GM19238 (cell line): Measurements from ENCODE around the gene NIPBL.
"Not testable (repeated sequence)": the region's sequence is repeated elsewhere in the genome, so short reads cannot be mapped to it uniquely, and the experiment has no call there.

Source experiments
- DNase-seq: peaks from one replicate; pipeline ENCODE4 v3.0.0; 2011; ENCODE audit warnings: low spot score; ENCODE audit not compliant: insufficient read length

NIPBL gene

GRCh38 chr5:37028910-37029309 is 152.3 kb downstream of the NIPBL start:
- no peak for DNase-seq

GRCh38 chr5:37029436-37029835 is 152.9 kb downstream of the NIPBL start:
- DNase-seq, result no peak

GRCh38 chr5:37034955-37035354 is 158.4 kb downstream of the NIPBL start:
- no peak for DNase-seq

- DNase-seq, result no peak
Observed at GRCh38 chr5:37037840-37038239, 161.3 kb downstream of the NIPBL start.

- DNase-seq, result no peak
Observed at GRCh38 chr5:37039824-37040223, 163.3 kb downstream of the NIPBL start.

GRCh38 chr5:37043693-37044092 is 167.1 kb downstream of the NIPBL start:
- DNase-seq, result no peak

GRCh38 chr5:37044120-37044519 is 167.6 kb downstream of the NIPBL start:
- no peak for DNase-seq

GRCh38 chr5:37045703-37046102 is 169.1 kb downstream of the NIPBL start:
- no peak for DNase-seq

GRCh38 chr5:37047947-37048346 is 171.4 kb downstream of the NIPBL start:
- DNase-seq, result no peak

- DNase-seq, result no peak
Observed at GRCh38 chr5:37054391-37054790, 177.8 kb downstream of the NIPBL start.

GRCh38 chr5:37055383-37055990 is 178.9 kb downstream of the NIPBL start:
- DNase-seq, result no peak

GRCh38 chr5:37056762-37057161 is 180.2 kb downstream of the NIPBL start:
- DNase-seq, result no peak

- no peak for DNase-seq
Observed at GRCh38 chr5:37060030-37060429, 183.5 kb downstream of the NIPBL start.

GRCh38 chr5:37063739-37064138 is 187.2 kb downstream of the NIPBL start:
- DNase-seq, result no peak

- DNase-seq, result no peak
Observed at GRCh38 chr5:37064442-37064841, 187.9 kb downstream of the NIPBL start.

- DNase-seq, result no peak
Observed at GRCh38 chr5:37071487-37071886, 194.9 kb downstream of the NIPBL start.

GRCh38 chr5:37071901-37072581 is 195.5 kb downstream of the NIPBL start:
- DNase-seq, result no peak

GRCh38 chr5:37075399-37075950 is 198.9 kb downstream of the NIPBL start:
- no peak for DNase-seq

- no peak for DNase-seq
Observed at GRCh38 chr5:37077146-37077545, 200.6 kb downstream of the NIPBL start.

- DNase-seq, result no peak
Observed at GRCh38 chr5:37080697-37081096, 204.1 kb downstream of the NIPBL start.

GRCh38 chr5:37082977-37083376 is 206.4 kb downstream of the NIPBL start:
- DNase-seq, result not testable (repeated sequence)

GRCh38 chr5:37086026-37086425 is 209.5 kb downstream of the NIPBL start:
- not testable (repeated sequence) for DNase-seq
